ENCODE measurements around the gene LMO7.
"Not testable (repeated sequence)": the region's sequence is repeated elsewhere in the genome, so short reads cannot be mapped to it uniquely, and the experiment has no call there.

The LMO7 gene

GRCh38 chr13:75780103-75780502 is 144.0 kb downstream of the LMO7 start:
- DNase-seq, result not testable (repeated sequence)

GRCh38 chr13:75782985-75783384 is 146.9 kb downstream of the LMO7 start:
- no peak for DNase-seq

- no peak for DNase-seq
Observed at GRCh38 chr13:75784003-75784402, 147.9 kb downstream of the LMO7 start.

GRCh38 chr13:75785130-75785529 is 149.0 kb downstream of the LMO7 start:
- no peak for DNase-seq

GRCh38 chr13:75787249-75787928 is 151.3 kb downstream of the LMO7 start:
- no peak for DNase-seq

- DNase-seq, result no peak
Observed at GRCh38 chr13:75788481-75788981, 152.4 kb downstream of the LMO7 start.

- DNase-seq, result no peak
Observed at GRCh38 chr13:75789451-75790197, 153.5 kb downstream of the LMO7 start.

- DNase-seq, result no peak
Observed at GRCh38 chr13:75790198-75790970, 154.3 kb downstream of the LMO7 start.

- no peak for DNase-seq
Observed at GRCh38 chr13:75792526-75793187, 156.5 kb downstream of the LMO7 start.

GRCh38 chr13:75793188-75793567 is 157.0 kb downstream of the LMO7 start:
- DNase-seq, result not testable (repeated sequence)

- DNase-seq, result no peak
Observed at GRCh38 chr13:75794663-75795062, 158.5 kb downstream of the LMO7 start.

- DNase-seq, result no peak
Observed at GRCh38 chr13:75795274-75795673, 159.1 kb downstream of the LMO7 start.

GRCh38 chr13:75796825-75797224 is 160.7 kb downstream of the LMO7 start:
- DNase-seq, result no peak

GRCh38 chr13:75797239-75797638 is 161.1 kb downstream of the LMO7 start:
- DNase-seq, result no peak

- no peak for DNase-seq
Observed at GRCh38 chr13:75797719-75798118, 161.6 kb downstream of the LMO7 start.

GRCh38 chr13:75798353-75799255 is 162.5 kb downstream of the LMO7 start:
- no peak for DNase-seq

- no peak for DNase-seq
Observed at GRCh38 chr13:75800545-75800944, 164.4 kb downstream of the LMO7 start.

- DNase-seq, result no peak
Observed at GRCh38 chr13:75801388-75801945, 165.3 kb downstream of the LMO7 start.

GRCh38 chr13:75802161-75802560 is 166.0 kb downstream of the LMO7 start:
- no peak for DNase-seq

- DNase-seq, result no peak
Observed at GRCh38 chr13:75803164-75803611, 167.1 kb downstream of the LMO7 start.

GRCh38 chr13:75804054-75804453 is 167.9 kb downstream of the LMO7 start:
- DNase-seq, result no peak
